HCT116 (cell line): ENCODE data around the gene FAT1. TPM values are rescaled to one million over a fixed set of nuclear protein-coding genes. Genes with fewer than 3 reads are reported as not detected.

Source experiments
- ATAC-seq: fragments of 200-7000 bp; cut with Tn5 transposase; 2 replicates; pipeline ENCODE4 v1.9.1; 2020; ENCODE audit warnings: mild to moderate bottlenecking, moderate library complexity
- BruUV-seq: library from RNA; stranded (reverse); fragments of 400-500 nt; replicated peaks from 2 replicates; lab custom pipeline; 2021; lab: Mats Ljungman, UMichigan
- CTCF ChIA-PET: fragments of 300-600 bp; sonication (Branson Sonifier 250); formaldehyde crosslinking; loops from one replicate; lab custom pipeline; 2021; ENCODE audit warnings: antibody characterized with exemption; lab: Charles Lee
- POLR2A ChIA-PET: fragments of 300-600, 350-600 bp; sonication (Branson Sonifier 250); formaldehyde crosslinking; loops from one replicate; lab custom pipeline; 2021; ENCODE audit warnings: antibody characterized with exemption; lab: Charles Lee
- RAD21 ChIA-PET, 2 experiments: fragments of 300-600 bp; sonication (Branson Sonifier 250); formaldehyde crosslinking; loops; one replicate each; lab custom pipeline; 2023; ENCODE audit warnings: low total read pairs in 2 of 2; ENCODE audit not compliant: uncharacterized antibody in 2 of 2, unreplicated experiment in 2 of 2, low non-redundant PET in 1 of 2; lab: Charles Lee
- DNase-seq: peaks from one replicate; pipeline ENCODE4 v3.0.0-alpha.2; 2010; ENCODE audit warnings: low read depth, low spot score
- H2AFZ ChIP-seq: fragments of 200-600 bp; shearing (Covaris generic), sonication (generic); 2 replicates; pipeline ENCODE4 v1.6.1; 2017; ENCODE audit warnings: low read depth, mixed run types, mixed read lengths, antibody characterized with exemption, low read length; ENCODE audit not compliant: poor library complexity, severe bottlenecking
- H3K27ac ChIP-seq: 2 replicates; pipeline ENCODE4 v1.5.1; 2012; ENCODE audit warnings: low read depth, low read length
- H3K27me3 ChIP-seq: fragments of 200-600 bp; sonication (generic); 2 replicates; pipeline ENCODE4 v1.6.1; 2016; ENCODE audit warnings: mixed run types, low read length, mixed read lengths; ENCODE audit not compliant: insufficient read depth
- H3K36me3 ChIP-seq, 2 experiments: fragments of 200-500 bp in 1 of 2; fragments of 200-600 bp in 1 of 2; sonication (Bioruptor generic) in 1 of 2; sonication (generic) in 1 of 2; 2 replicates each; pipeline versions ENCODE4 v1.5.1 to v1.6.1; 2014 to 2016; ENCODE audit warnings: low read length in 2 of 2, inconsistent platforms in 1 of 2, mixed read lengths in 1 of 2, mixed run types in 1 of 2; ENCODE audit not compliant: insufficient read depth in 2 of 2, control insufficient read depth in 1 of 2
- H3K4me1 ChIP-seq, 2 experiments: fragments of 200-600 bp in 1 of 2; sonication (generic) in 1 of 2; 2 replicates each; pipeline versions ENCODE4 v1.5.1 to v1.6.1; 2012 to 2017; ENCODE audit warnings: low read length in 2 of 2, inconsistent platforms in 1 of 2, mild to moderate bottlenecking in 1 of 2, mixed read lengths in 1 of 2, mixed run types in 1 of 2, moderate library complexity in 1 of 2; ENCODE audit not compliant: insufficient read depth in 2 of 2, control insufficient read depth in 1 of 2
- H3K4me2 ChIP-seq: fragments of 200-600 bp; sonication (generic); 2 replicates; pipeline ENCODE4 v1.6.1; 2017; ENCODE audit warnings: mixed run types, low read length, mixed read lengths
- H3K4me3 ChIP-seq, 2 experiments: fragments of 200-600 bp in 1 of 2; sonication (generic) in 1 of 2; replicated peaks in 1 of 2; 2 replicates each; pipeline ENCODE4 v1.5.1; 2011 to 2016; ENCODE audit warnings: low read length in 2 of 2, control low read depth in 1 of 2, low read depth in 1 of 2, mild to moderate bottlenecking in 1 of 2, mixed read lengths in 1 of 2, mixed run types in 1 of 2
- H3K79me2 ChIP-seq: fragments of 200-600 bp; sonication (generic); 2 replicates; pipeline ENCODE4 v1.6.1; 2017; ENCODE audit warnings: mild to moderate bottlenecking, mixed run types, low read length, moderate library complexity, mixed read lengths; ENCODE audit not compliant: insufficient read depth
- H3K9ac ChIP-seq: fragments of 200-600 bp; sonication (generic); 2 replicates; pipeline ENCODE4 v1.6.1; 2016; ENCODE audit warnings: low read length, mixed read lengths
- H3K9me2 ChIP-seq: fragments of 200-600 bp; sonication (generic), shearing (Covaris generic); 2 replicates; pipeline ENCODE4 v1.6.1; 2017; ENCODE audit warnings: mixed run types, mild to moderate bottlenecking, moderate library complexity; ENCODE audit not compliant: insufficient read depth
- H3K9me3 ChIP-seq, 2 experiments: fragments of 200-500 bp in 1 of 2; fragments of 200-600 bp in 1 of 2; sonication (Bioruptor generic) in 1 of 2; sonication (generic) in 1 of 2; 2 replicates each; pipeline ENCODE4 v1.6.1; 2014 to 2017; ENCODE audit warnings: low read length in 2 of 2, mixed read lengths in 2 of 2, inconsistent platforms in 1 of 2, low read depth in 1 of 2, mild to moderate bottlenecking in 1 of 2, mixed run types in 1 of 2, moderate library complexity in 1 of 2; ENCODE audit not compliant: control insufficient read depth in 1 of 2, insufficient read depth in 1 of 2
- H4K20me1 ChIP-seq: fragments of 200-600 bp; sonication (generic), shearing (Covaris generic); 2 replicates; pipeline ENCODE4 v1.6.1; 2017; ENCODE audit warnings: mixed run types, mild to moderate bottlenecking, moderate library complexity; ENCODE audit not compliant: insufficient read depth
- EGR1 ChIP-seq: IDR thresholded peaks from 2 replicates; pipeline ENCODE4 v1.6.1; 2012; ENCODE audit warnings: low read depth
- EZH2 ChIP-seq: fragments of 200-600 bp; sonication (generic); IDR thresholded peaks from 2 replicates; pipeline ENCODE4 v1.6.1; 2017; ENCODE audit warnings: antibody characterized with exemption, mixed run types
- EZH2phosphoT487 ChIP-seq: fragments of 200-600 bp; IDR thresholded peaks from 2 replicates; pipeline ENCODE4 v1.6.1; 2018; ENCODE audit warnings: antibody characterized with exemption, borderline replicate concordance
- FOSL1 ChIP-seq: IDR thresholded peaks from 2 replicates; pipeline ENCODE4 v1.6.1; 2012; ENCODE audit warnings: low read depth
- JUND ChIP-seq: IDR thresholded peaks from 2 replicates; pipeline ENCODE4 v1.6.1; 2012
- POLR2A ChIP-seq: IDR thresholded peaks from 2 replicates; pipeline ENCODE4 v1.7.0; 2011; ENCODE audit warnings: borderline replicate concordance; ENCODE audit not compliant: insufficient read depth, insufficient read length; ENCODE audit errors: extremely low read depth
- POLR2AphosphoS5 ChIP-seq: IDR thresholded peaks from 2 replicates; pipeline ENCODE4 v1.6.1; 2011; ENCODE audit warnings: mild to moderate bottlenecking, low read depth, low read length, moderate library complexity
- RAD21 ChIP-seq: IDR thresholded peaks from 2 replicates; pipeline ENCODE4 v1.6.1; 2012; ENCODE audit warnings: low read depth, mild to moderate bottlenecking
- SIN3A ChIP-seq: IDR thresholded peaks from 2 replicates; pipeline ENCODE4 v1.6.1; 2012; ENCODE audit warnings: low read depth
- SP1 ChIP-seq: IDR thresholded peaks from 2 replicates; pipeline ENCODE4 v1.6.1; 2012; ENCODE audit warnings: low read depth
- TCF7L2 ChIP-seq: IDR thresholded peaks from 2 replicates; pipeline ENCODE4 v1.7.0; 2011; ENCODE audit warnings: borderline replicate concordance, inconsistent platforms; ENCODE audit not compliant: insufficient read depth, insufficient read length; ENCODE audit errors: extremely low read depth
- YY1 ChIP-seq: IDR thresholded peaks from 2 replicates; pipeline ENCODE4 v1.6.1; 2011; ENCODE audit warnings: low read length, low read depth, moderate library complexity, mild to moderate bottlenecking; ENCODE audit not compliant: insufficient replicate concordance; ENCODE audit errors: extremely low read depth
- ZNF274 ChIP-seq: fragments of 200-500 bp; sonication (Bioruptor generic); IDR thresholded peaks from 2 replicates; pipeline ENCODE4 v1.6.1; 2014; ENCODE audit warnings: mild to moderate bottlenecking, low read depth, low read length, inconsistent platforms
- intact Hi-C: fragments of 100-400 bp; cut with micrococcal nuclease; formaldehyde crosslinking; loops from 2 replicates; pipeline ENCODE4 v1.10.0; 2022
- total RNA-seq: library from RNA; stranded (reverse); gene quantifications from one replicate; pipeline ENCODE4 v1.2.1, GENCODE V29; 2021; ENCODE audit not compliant: unreplicated experiment
- TF ChIP-seq, protein P1 (sequence below): IDR thresholded peaks from 2 replicates; pipeline ENCODE4 v1.6.1; 2012; ENCODE audit warnings: low read depth
- TF ChIP-seq, protein P2 (sequence below): IDR thresholded peaks from 2 replicates; pipeline ENCODE4 v1.6.1; 2011; ENCODE audit warnings: mild to moderate bottlenecking, low read length, moderate library complexity; ENCODE audit not compliant: insufficient replicate concordance; ENCODE audit errors: extremely low read depth
- TF ChIP-seq, protein P3 (sequence below): IDR thresholded peaks from 2 replicates; pipeline ENCODE4 v1.6.1; 2012
- TF ChIP-seq, protein P4 (sequence below), 3 experiments: fragments of 200-600 bp in 1 of 3; sonication (generic) in 1 of 3; IDR thresholded peaks in 2 of 3; conservative IDR thresholded peaks in 1 of 3; 2 replicates each; pipeline ENCODE4 v1.5.1; 2012 to 2017; ENCODE audit warnings: low read depth in 2 of 3, low read length in 2 of 3, antibody characterized with exemption in 1 of 3, borderline replicate concordance in 1 of 3, control low read depth in 1 of 3, mild to moderate bottlenecking in 1 of 3, mixed read lengths in 1 of 3, mixed run types in 1 of 3, moderate library complexity in 1 of 3; ENCODE audit not compliant: insufficient read depth in 1 of 3
- TF ChIP-seq, protein P5 (sequence below): IDR thresholded peaks from 2 replicates; pipeline ENCODE4 v1.6.1; 2012

FAT1 gene
- total RNA-seq, 1 experiment from 2014 or later: 676 TPM

DNA sequence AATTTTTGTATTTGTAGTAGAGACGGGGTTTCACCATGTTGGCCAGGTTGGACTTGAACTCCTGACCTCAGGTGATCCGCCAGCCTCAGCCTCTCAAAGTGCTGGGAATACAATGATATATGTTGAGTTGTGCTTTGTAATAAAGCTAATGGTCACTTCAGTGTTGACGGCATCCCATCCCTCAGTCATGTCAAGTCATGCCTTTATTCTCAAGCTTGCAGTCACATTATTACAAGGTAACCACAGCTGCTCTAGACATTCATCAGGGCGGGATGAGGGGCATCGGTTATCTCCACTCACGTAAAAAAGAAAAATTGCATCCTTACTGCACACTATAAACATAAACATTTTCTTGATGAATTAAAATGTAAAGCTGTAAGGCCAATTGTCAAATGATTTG, 12.8 kb upstream of the FAT1 start:
- POLR2A ChIA-PET: interaction anchor here (0.7 to 1.3 kb wide), 5 partner anchors 8 to 156 kb away, joined by 3 to 7 read pairs (median 3); no protein-coding TSS in a partner anchor
- Histone ChIP-seq H4K20me1 (no peaks in the 10 kb centered on the region), H3K27ac (peak overlapping the region; percentile 73), H3K4me3 (peak overlapping the region in 1 of 2 experiments; percentile 29; a peak in 2 of 4 replicates)
- peak; percentile 5; the same call in 1 of the 2 replicates for ATAC-seq
- no TSS peak for BruUV-seq
- TF ChIP-seq, protein P1, sequence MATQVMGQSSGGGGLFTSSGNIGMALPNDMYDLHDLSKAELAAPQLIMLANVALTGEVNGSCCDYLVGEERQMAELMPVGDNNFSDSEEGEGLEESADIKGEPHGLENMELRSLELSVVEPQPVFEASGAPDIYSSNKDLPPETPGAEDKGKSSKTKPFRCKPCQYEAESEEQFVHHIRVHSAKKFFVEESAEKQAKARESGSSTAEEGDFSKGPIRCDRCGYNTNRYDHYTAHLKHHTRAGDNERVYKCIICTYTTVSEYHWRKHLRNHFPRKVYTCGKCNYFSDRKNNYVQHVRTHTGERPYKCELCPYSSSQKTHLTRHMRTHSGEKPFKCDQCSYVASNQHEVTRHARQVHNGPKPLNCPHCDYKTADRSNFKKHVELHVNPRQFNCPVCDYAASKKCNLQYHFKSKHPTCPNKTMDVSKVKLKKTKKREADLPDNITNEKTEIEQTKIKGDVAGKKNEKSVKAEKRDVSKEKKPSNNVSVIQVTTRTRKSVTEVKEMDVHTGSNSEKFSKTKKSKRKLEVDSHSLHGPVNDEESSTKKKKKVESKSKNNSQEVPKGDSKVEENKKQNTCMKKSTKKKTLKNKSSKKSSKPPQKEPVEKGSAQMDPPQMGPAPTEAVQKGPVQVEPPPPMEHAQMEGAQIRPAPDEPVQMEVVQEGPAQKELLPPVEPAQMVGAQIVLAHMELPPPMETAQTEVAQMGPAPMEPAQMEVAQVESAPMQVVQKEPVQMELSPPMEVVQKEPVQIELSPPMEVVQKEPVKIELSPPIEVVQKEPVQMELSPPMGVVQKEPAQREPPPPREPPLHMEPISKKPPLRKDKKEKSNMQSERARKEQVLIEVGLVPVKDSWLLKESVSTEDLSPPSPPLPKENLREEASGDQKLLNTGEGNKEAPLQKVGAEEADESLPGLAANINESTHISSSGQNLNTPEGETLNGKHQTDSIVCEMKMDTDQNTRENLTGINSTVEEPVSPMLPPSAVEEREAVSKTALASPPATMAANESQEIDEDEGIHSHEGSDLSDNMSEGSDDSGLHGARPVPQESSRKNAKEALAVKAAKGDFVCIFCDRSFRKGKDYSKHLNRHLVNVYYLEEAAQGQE: no peak
- TF ChIP-seq, protein P2, sequence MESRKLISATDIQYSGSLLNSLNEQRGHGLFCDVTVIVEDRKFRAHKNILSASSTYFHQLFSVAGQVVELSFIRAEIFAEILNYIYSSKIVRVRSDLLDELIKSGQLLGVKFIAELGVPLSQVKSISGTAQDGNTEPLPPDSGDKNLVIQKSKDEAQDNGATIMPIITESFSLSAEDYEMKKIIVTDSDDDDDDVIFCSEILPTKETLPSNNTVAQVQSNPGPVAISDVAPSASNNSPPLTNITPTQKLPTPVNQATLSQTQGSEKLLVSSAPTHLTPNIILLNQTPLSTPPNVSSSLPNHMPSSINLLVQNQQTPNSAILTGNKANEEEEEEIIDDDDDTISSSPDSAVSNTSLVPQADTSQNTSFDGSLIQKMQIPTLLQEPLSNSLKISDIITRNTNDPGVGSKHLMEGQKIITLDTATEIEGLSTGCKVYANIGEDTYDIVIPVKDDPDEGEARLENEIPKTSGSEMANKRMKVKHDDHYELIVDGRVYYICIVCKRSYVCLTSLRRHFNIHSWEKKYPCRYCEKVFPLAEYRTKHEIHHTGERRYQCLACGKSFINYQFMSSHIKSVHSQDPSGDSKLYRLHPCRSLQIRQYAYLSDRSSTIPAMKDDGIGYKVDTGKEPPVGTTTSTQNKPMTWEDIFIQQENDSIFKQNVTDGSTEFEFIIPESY: no peak
- TF ChIP-seq, protein P3, sequence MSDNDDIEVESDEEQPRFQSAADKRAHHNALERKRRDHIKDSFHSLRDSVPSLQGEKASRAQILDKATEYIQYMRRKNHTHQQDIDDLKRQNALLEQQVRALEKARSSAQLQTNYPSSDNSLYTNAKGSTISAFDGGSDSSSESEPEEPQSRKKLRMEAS: no peak
- TF ChIP-seq SP1 (no peak), EZH2phosphoT487 (no peak), SIN3A (no peak), TCF7L2 (no peak), EGR1 (no peak), RAD21 (no peak), YY1 (no peak), POLR2AphosphoS5 (no peak), JUND (no peak), EZH2 (no peak), FOSL1 (no peak), ZNF274 (no peak), POLR2A (no peak)
- TF ChIP-seq, protein P4, sequence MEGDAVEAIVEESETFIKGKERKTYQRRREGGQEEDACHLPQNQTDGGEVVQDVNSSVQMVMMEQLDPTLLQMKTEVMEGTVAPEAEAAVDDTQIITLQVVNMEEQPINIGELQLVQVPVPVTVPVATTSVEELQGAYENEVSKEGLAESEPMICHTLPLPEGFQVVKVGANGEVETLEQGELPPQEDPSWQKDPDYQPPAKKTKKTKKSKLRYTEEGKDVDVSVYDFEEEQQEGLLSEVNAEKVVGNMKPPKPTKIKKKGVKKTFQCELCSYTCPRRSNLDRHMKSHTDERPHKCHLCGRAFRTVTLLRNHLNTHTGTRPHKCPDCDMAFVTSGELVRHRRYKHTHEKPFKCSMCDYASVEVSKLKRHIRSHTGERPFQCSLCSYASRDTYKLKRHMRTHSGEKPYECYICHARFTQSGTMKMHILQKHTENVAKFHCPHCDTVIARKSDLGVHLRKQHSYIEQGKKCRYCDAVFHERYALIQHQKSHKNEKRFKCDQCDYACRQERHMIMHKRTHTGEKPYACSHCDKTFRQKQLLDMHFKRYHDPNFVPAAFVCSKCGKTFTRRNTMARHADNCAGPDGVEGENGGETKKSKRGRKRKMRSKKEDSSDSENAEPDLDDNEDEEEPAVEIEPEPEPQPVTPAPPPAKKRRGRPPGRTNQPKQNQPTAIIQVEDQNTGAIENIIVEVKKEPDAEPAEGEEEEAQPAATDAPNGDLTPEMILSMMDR (IDR thresholded peaks at IDR 0.05 in 2 of 3, conservative IDR thresholded peaks at IDR 0.05 in 1 of 3; ENCODE audit: borderline replicate concordance in 1 of 3, insufficient read depth in 1 of 3, low read depth in 2 of 3, low read length in 2 of 3): no peak
- TF ChIP-seq, protein P5, sequence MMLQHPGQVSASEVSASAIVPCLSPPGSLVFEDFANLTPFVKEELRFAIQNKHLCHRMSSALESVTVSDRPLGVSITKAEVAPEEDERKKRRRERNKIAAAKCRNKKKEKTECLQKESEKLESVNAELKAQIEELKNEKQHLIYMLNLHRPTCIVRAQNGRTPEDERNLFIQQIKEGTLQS: no peak
- TF ChIP-seq, all 23 proteins: peak for 0
- no peaks in the 10 kb centered on the region for H3K79me2 ChIP-seq
- H3K4me2 ChIP-seq: peak overlapping the region; percentile 72
- peak overlapping the region; percentile 40 for H3K9ac ChIP-seq
- no peak overlapping the region for H2AFZ ChIP-seq
- H3K27me3 ChIP-seq: no peaks in the 10 kb centered on the region
- H3K9me3 ChIP-seq: no peaks in the 10 kb centered on the region
- no peak for DNase-seq
- H3K9me2 ChIP-seq: no peaks in the 10 kb centered on the region
- ChIA-PET CTCF (interaction anchor here (0.9 to 1.1 kb wide), 2 partner anchors 64 to 210 kb away, joined by 3 to 4 read pairs; no protein-coding TSS in a partner anchor), RAD21 (interaction anchor here in 1 of 2 experiments (0.7 kb wide), 1 partner anchor 47 kb away, joined by 5 read pairs; no protein-coding TSS in a partner anchor)
- peaks cover 41 to 69% of the 10 kb centered on the region in 2 experiments for H3K4me1 ChIP-seq
- H3K36me3 ChIP-seq: no peaks in the 10 kb centered on the region
- intact Hi-C loops: no loop called here
